Calu3 (cell line): ENCODE data around the gene IP6K3. TPM values are rescaled to one million over a fixed set of nuclear protein-coding genes. Genes with fewer than 3 reads are reported as not detected.

Source experiments
- BruUV-seq: library from RNA; stranded (reverse); fragments of 400-500 nt; replicated peaks from 2 replicates; lab custom pipeline; 2021; lab: Mats Ljungman, UMichigan
- CTCF ChIA-PET: fragments of 300-600 bp; sonication (Branson Sonifier 250); formaldehyde crosslinking; loops from one replicate; lab custom pipeline; 2022; ENCODE audit warnings: antibody characterized with exemption; lab: Charles Lee
- DNase-seq: peaks from one replicate; pipeline ENCODE4 v3.0.0; 2022
- H3K27ac Mint-ChIP-seq: one replicate; pipeline ENCODE4 v1.8.0; 2022; ENCODE audit warnings: mixed read lengths; ENCODE audit not compliant: unreplicated experiment
- H3K27me3 Mint-ChIP-seq: one replicate; pipeline ENCODE4 v1.8.0; 2022; ENCODE audit warnings: mixed read lengths; ENCODE audit not compliant: unreplicated experiment
- H3K36me3 Mint-ChIP-seq: one replicate; pipeline ENCODE4 v1.8.0; 2022; ENCODE audit warnings: mild to moderate bottlenecking, moderate library complexity, mixed read lengths; ENCODE audit not compliant: insufficient read depth, unreplicated experiment
- H3K4me1 Mint-ChIP-seq: one replicate; pipeline ENCODE4 v1.8.0; 2022; ENCODE audit warnings: mild to moderate bottlenecking, low read depth, mixed read lengths; ENCODE audit not compliant: unreplicated experiment
- H3K4me3 Mint-ChIP-seq: one replicate; pipeline ENCODE4 v1.8.0; 2022; ENCODE audit warnings: mild to moderate bottlenecking, low read depth, moderate library complexity, mixed read lengths; ENCODE audit not compliant: unreplicated experiment
- H3K9me3 Mint-ChIP-seq: one replicate; pipeline ENCODE4 v1.8.0; 2022; ENCODE audit warnings: low read depth, mixed read lengths; ENCODE audit not compliant: unreplicated experiment
- intact Hi-C: fragments of 100-400 bp; cut with micrococcal nuclease; formaldehyde crosslinking; loops from one replicate; pipeline ENCODE4 v1.10.0; 2022; ENCODE audit not compliant: unreplicated experiment
- total RNA-seq: library from RNA; stranded (reverse); gene quantifications from 2 replicates; pipeline ENCODE4 v1.2.3, GENCODE V29; 2022
- TF ChIP-seq, protein P1 (sequence below): fragments of 200-600 bp; IDR thresholded peaks from one replicate; pipeline ENCODE4 v1.8.0; 2022; ENCODE audit warnings: antibody characterized with exemption; ENCODE audit not compliant: unreplicated experiment

Gene IP6K3
- total RNA-seq, 1 experiment from 2014 or later: not detected

DNA sequence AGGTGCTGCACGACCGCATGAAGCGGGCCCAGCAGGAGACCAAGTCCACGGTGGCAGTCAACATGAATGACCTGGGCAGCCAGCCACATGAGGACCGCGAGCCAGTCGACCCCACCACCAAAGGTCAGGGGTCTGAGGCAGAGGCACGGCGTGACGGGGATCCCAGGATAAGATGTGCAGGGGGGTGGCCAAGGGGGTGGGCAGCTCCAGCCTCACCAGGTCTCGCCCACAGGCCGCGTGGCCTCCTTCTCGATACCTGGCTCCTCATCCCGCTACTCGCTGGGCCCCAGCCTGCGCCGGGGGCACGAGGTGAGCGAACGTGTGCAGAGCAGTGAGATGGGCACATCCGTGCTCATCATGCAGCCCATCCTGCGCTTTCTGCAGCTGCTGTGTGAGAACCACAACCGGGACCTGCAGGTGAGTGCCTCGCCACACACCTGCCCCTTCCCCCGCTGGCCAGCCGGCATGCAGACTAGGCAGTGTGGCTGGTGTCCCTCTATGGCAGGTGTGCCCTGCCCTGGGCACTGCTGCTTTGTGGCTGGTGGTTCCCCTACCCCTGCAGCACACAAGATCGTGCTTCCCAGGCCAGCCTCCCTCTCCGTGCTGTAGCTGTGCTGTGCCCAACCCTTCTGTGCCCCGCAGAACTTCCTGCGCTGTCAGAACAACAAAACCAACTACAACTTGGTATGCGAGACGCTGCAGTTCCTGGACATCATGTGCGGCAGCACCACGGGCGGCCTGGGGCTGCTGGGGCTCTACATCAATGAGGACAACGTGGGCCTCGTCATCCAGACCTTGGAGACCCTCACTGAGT, 61.1 kb downstream of the IP6K3 start:
- TSS peak; percentile 63 for BruUV-seq
- H3K27me3 Mint-ChIP-seq: no peaks in the 10 kb centered on the region
- H3K36me3 Mint-ChIP-seq: peaks cover 64% of the 10 kb centered on the region
- intact Hi-C loops: no loop called here
- DNase-seq: no peak
- no peaks in the 10 kb centered on the region for H3K4me1 Mint-ChIP-seq
- CTCF ChIA-PET: no interaction called here
- no peaks in the 10 kb centered on the region for H3K9me3 Mint-ChIP-seq
- TF ChIP-seq, protein P1, sequence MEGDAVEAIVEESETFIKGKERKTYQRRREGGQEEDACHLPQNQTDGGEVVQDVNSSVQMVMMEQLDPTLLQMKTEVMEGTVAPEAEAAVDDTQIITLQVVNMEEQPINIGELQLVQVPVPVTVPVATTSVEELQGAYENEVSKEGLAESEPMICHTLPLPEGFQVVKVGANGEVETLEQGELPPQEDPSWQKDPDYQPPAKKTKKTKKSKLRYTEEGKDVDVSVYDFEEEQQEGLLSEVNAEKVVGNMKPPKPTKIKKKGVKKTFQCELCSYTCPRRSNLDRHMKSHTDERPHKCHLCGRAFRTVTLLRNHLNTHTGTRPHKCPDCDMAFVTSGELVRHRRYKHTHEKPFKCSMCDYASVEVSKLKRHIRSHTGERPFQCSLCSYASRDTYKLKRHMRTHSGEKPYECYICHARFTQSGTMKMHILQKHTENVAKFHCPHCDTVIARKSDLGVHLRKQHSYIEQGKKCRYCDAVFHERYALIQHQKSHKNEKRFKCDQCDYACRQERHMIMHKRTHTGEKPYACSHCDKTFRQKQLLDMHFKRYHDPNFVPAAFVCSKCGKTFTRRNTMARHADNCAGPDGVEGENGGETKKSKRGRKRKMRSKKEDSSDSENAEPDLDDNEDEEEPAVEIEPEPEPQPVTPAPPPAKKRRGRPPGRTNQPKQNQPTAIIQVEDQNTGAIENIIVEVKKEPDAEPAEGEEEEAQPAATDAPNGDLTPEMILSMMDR: no peak
- H3K27ac Mint-ChIP-seq: no peak overlapping the region
- no peak overlapping the region for H3K4me3 Mint-ChIP-seq

GRCh38 chr6:33684983-33685382, 61.7 kb downstream of the IP6K3 start:
- Mint-ChIP-seq H3K36me3 (peaks cover 66% of the 10 kb centered on the region), H3K4me3 (no peak overlapping the region), H3K4me1 (no peaks in the 10 kb centered on the region), H3K27me3 (no peaks in the 10 kb centered on the region), H3K27ac (peak overlapping the region; percentile 21), H3K9me3 (no peaks in the 10 kb centered on the region)
- CTCF ChIA-PET: no interaction called here
- no peak for DNase-seq
- TF ChIP-seq, protein P1: no peak
- no TSS peak for BruUV-seq
- intact Hi-C loops: no loop called here

DNA sequence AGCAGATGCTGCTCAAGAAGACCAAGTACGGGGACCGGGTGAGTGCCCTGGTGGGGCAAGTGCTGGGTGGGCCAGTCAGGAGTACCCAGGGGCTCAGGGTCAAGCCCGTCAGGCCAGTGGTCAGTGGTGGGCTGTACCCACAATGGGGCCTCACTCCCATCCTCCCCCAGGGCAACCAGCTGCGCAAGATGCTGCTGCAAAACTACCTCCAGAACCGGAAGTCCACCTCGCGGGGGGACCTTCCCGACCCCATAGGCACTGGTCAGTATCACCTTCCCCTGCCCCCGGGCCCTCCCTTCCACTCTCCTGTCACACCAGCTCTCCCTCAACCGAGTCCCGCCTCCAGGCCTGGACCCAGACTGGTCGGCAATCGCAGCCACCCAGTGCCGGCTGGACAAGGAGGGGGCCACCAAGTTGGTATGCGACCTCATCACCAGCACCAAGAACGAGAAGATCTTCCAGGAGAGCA, 62.2 kb downstream of the IP6K3 start:
- BruUV-seq: no TSS peak
- CTCF ChIA-PET: interaction anchor here (1.8 kb wide), 1 partner anchor 94 kb away, joined by 4 read pairs; no protein-coding TSS in a partner anchor
- Mint-ChIP-seq H3K4me3 (no peak overlapping the region), H3K36me3 (peaks cover 68% of the 10 kb centered on the region), H3K27me3 (no peaks in the 10 kb centered on the region), H3K27ac (peak overlapping the region; percentile 21), H3K9me3 (no peaks in the 10 kb centered on the region), H3K4me1 (no peaks in the 10 kb centered on the region)
- intact Hi-C loops: no loop called here
- TF ChIP-seq, protein P1: no peak
- DNase-seq: no peak

DNA sequence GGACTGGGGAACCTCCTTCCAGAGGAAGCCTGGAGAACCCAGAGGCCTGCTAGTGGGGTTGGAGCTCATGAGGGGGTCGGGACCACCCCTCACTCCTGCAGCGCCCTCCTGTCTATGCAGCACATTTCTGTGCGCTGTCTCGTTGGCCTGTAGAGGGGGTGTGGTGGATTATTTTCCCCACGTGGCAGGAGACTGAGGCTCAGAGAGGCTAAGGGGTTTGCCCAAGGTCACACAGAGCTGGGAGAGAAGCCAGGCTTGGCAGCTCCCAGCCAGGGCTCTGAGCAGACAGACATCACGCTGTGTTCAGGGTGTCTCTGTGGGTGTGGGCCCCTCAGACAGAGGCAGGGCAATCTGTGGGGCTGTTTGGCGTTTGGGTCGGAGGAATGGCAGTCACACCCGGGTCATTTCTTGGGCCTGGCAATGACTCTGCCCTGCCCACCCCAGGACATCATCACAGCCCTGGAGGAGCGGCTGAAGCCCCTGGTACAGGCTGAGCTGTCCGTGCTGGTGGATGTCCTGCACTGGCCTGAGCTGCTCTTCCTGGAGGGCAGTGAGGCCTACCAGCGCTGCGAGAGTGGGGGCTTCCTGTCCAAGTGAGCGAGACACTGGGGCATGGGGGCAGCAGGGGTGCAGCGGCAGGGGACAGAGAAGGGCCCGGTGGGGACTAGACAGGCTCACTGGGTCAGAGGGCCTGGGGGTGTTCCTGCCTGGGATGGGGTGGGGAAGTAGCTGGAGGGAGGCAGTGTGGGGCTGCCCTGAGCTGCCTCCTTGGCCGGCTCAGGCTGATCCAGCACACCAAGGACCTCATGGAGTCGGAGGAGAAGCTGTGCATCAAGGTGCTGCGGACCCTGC, 62.9 kb downstream of the IP6K3 start:
- CTCF ChIA-PET: interaction anchor here (1.8 kb wide), 1 partner anchor 94 kb away, joined by 4 read pairs; no protein-coding TSS in a partner anchor
- Mint-ChIP-seq H3K9me3 (no peaks in the 10 kb centered on the region), H3K4me3 (no peak overlapping the region), H3K27ac (no peak overlapping the region), H3K36me3 (peaks cover 65% of the 10 kb centered on the region), H3K4me1 (no peaks in the 10 kb centered on the region), H3K27me3 (no peaks in the 10 kb centered on the region)
- DNase-seq: no peak
- no TSS peak for BruUV-seq
- intact Hi-C loops: no loop called here
- TF ChIP-seq, protein P1: no peak
